H1 (cell line): ENCODE data around the gene RASAL1.

Experiments
- CBX5 ChIP-seq: fragments of 300-800, 300-1000 bp; sonication (generic); IDR thresholded peaks from 2 replicates; pipeline ENCODE4 v1.7.1; 2016; ENCODE audit warnings: antibody characterized with exemption, low read length, low read depth
- FOSL1 ChIP-seq: IDR thresholded peaks from 2 replicates; pipeline ENCODE4 v1.6.1; 2011; ENCODE audit warnings: mild to moderate bottlenecking, low read depth, low read length, moderate library complexity; ENCODE audit not compliant: insufficient read depth
- JUND ChIP-seq: IDR thresholded peaks from 2 replicates; pipeline ENCODE4 v1.6.1; 2011; ENCODE audit warnings: mild to moderate bottlenecking, improper control_type of control experiment, low read length
- NRF1 ChIP-seq: IDR thresholded peaks from 2 replicates; pipeline ENCODE4 v1.6.1; 2011; ENCODE audit warnings: mild to moderate bottlenecking, low read depth, low read length, improper control_type of control experiment
- POLR2AphosphoS5 ChIP-seq: IDR thresholded peaks from 2 replicates; pipeline ENCODE4 v1.6.1; 2011; ENCODE audit warnings: low read depth, low read length
- SP2 ChIP-seq: IDR thresholded peaks from 2 replicates; pipeline ENCODE4 v1.6.1; 2012; ENCODE audit warnings: mild to moderate bottlenecking, low read length, inconsistent platforms
- TEAD4 ChIP-seq: IDR thresholded peaks from 2 replicates; pipeline ENCODE4 v1.6.1; 2012; ENCODE audit warnings: low read depth, low read length, inconsistent platforms, mixed read lengths
- TF ChIP-seq, protein P1 (sequence below), 3 experiments: IDR thresholded peaks; 1 replicate in 2 of 3; 2 replicates in 1 of 3; pipeline versions ENCODE4 v1.5.1 to v1.6.1; 2011; ENCODE audit warnings: low read length in 3 of 3, mild to moderate bottlenecking in 3 of 3, inconsistent platforms in 2 of 3, low read depth in 1 of 3, moderate library complexity in 1 of 3; ENCODE audit not compliant: insufficient read depth in 1 of 3; ENCODE audit errors: control extremely low read depth in 1 of 3
- TF ChIP-seq, protein P2 (sequence below): IDR thresholded peaks from 2 replicates; pipeline ENCODE4 v1.6.1; 2011; ENCODE audit warnings: low read depth, mild to moderate bottlenecking, low read length; ENCODE audit not compliant: insufficient read depth

- no peak for TF ChIP-seq SP2
- TF ChIP-seq, protein P1, sequence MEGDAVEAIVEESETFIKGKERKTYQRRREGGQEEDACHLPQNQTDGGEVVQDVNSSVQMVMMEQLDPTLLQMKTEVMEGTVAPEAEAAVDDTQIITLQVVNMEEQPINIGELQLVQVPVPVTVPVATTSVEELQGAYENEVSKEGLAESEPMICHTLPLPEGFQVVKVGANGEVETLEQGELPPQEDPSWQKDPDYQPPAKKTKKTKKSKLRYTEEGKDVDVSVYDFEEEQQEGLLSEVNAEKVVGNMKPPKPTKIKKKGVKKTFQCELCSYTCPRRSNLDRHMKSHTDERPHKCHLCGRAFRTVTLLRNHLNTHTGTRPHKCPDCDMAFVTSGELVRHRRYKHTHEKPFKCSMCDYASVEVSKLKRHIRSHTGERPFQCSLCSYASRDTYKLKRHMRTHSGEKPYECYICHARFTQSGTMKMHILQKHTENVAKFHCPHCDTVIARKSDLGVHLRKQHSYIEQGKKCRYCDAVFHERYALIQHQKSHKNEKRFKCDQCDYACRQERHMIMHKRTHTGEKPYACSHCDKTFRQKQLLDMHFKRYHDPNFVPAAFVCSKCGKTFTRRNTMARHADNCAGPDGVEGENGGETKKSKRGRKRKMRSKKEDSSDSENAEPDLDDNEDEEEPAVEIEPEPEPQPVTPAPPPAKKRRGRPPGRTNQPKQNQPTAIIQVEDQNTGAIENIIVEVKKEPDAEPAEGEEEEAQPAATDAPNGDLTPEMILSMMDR (IDR thresholded peaks at IDR 0.05; ENCODE audit: control extremely low read depth in 1 of 3, insufficient read depth in 1 of 3, low read depth in 1 of 3, low read length in 3 of 3), result no peak
- TF ChIP-seq CBX5, result no peak
- no peak for TF ChIP-seq TEAD4
- TF ChIP-seq FOSL1, result no peak
- TF ChIP-seq NRF1, result no peak
- no peak for TF ChIP-seq JUND
- no peak for TF ChIP-seq POLR2AphosphoS5
- TF ChIP-seq, protein P2, sequence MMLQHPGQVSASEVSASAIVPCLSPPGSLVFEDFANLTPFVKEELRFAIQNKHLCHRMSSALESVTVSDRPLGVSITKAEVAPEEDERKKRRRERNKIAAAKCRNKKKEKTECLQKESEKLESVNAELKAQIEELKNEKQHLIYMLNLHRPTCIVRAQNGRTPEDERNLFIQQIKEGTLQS, result no peak
Measured at GRCh38 chr12:113145720-113146551, 10.4 kb upstream of the RASAL1 start.
